CD4-positive, alpha-beta T cell treated with Interleukin-6 for 4 hours (primary cell): ENCODE measurements around the gene MMP24OS.

Experiments used
- DNase-seq: peaks from one replicate; pipeline ENCODE4 v3.0.0-alpha.2; 2020; ENCODE audit warnings: mixed read lengths

Gene MMP24OS

GRCh38 chr20:35243986-35244385, 33.9 kb downstream of the MMP24OS start:
- DNase-seq: no peak

- DNase-seq: no peak
These were observed 34.6 kb downstream of the MMP24OS start for GRCh38 chr20:35243317-35243716.

- no peak for DNase-seq
These were observed 37.1 kb downstream of the MMP24OS start for GRCh38 chr20:35240811-35241293.

GRCh38 chr20:35240083-35240810, 37.7 kb downstream of the MMP24OS start:
- no peak for DNase-seq

GRCh38 chr20:35238735-35239134, 39.2 kb downstream of the MMP24OS start:
- DNase-seq: no peak

GRCh38 chr20:35238170-35238569, 39.8 kb downstream of the MMP24OS start:
- no peak for DNase-seq

- no peak for DNase-seq
These were observed 40.4 kb downstream of the MMP24OS start for GRCh38 chr20:35237486-35237885.

GRCh38 chr20:35235881-35236280, 42.0 kb downstream of the MMP24OS start:
- DNase-seq: no peak

- no peak for DNase-seq
These were observed 45.3 kb downstream of the MMP24OS start for GRCh38 chr20:35232575-35232974.

GRCh38 chr20:35226884-35227681, 50.8 kb downstream of the MMP24OS start:
- DNase-seq: peak; percentile 44
